K562 (cell line): Measurements from ENCODE around the gene CEND1. TPM values are rescaled to one million over a fixed set of nuclear protein-coding genes. Genes with fewer than 3 reads are reported as not detected.
A peak's percentile ranks its signal among the peaks of the same experiment; 100 is the strongest.

Source experiments
- ATAC-seq: fragments of 200-7000 bp; cut with Tn5 transposase; 3 replicates; pipeline ENCODE4 v1.9.1; 2020; ENCODE audit warnings: moderate library complexity
- BruUV-seq: library from RNA; stranded (reverse); fragments of 400-500 nt; replicated peaks from 2 replicates; lab custom pipeline; 2021; lab: Mats Ljungman, UMichigan
- CTCF ChIA-PET: fragments of 300-600 bp; formaldehyde crosslinking; extraction: SDS; loops from one replicate; lab custom pipeline; 2021; ENCODE audit warnings: low intra/inter-chr PET ratio; lab: Yijun Ruan, JAX
- POLR2A ChIA-PET: fragments of 300-600, 350-650 bp; sonication (Branson Sonifier 250); formaldehyde crosslinking; extraction: SDS; loops from one replicate; lab custom pipeline; 2021; ENCODE audit warnings: antibody characterized with exemption, inconsistent platforms; lab: Yijun Ruan, JAX
- DNase-seq, 4 experiments: peaks; one replicate each; pipeline versions ENCODE4 v3.0.0 to v3.0.0-alpha.2; 2011 to 2018; ENCODE audit warnings: low spot score in 3 of 4, mixed read lengths in 3 of 4; ENCODE audit errors: extremely low read depth in 1 of 4
- FAIRE-seq: peaks from 2 replicates; lab custom pipeline; 2011; peaks lifted over from hg19 to GRCh38; lab: Jason Lieb, UNC
- H2AFZ ChIP-seq: 2 replicates; pipeline ENCODE4 v1.6.0; 2011; ENCODE audit warnings: low read depth, low read length, control low read depth, inconsistent platforms
- H3K27ac ChIP-seq: fragments of 200-600 bp; 3 replicates; pipeline ENCODE4 v1.8.0; 2011; ENCODE audit warnings: low read depth, mild to moderate bottlenecking, control low read depth, inconsistent platforms, low read length, moderate library complexity, mixed read lengths; ENCODE audit errors: extremely low read depth
- H3K27me3 ChIP-seq, 2 experiments: fragments of 300-600 bp in 1 of 2; 2 replicates in 1 of 2; 3 replicates in 1 of 2; pipeline versions ENCODE4 v1.6.0 to v1.8.0; 2011; ENCODE audit warnings: inconsistent platforms in 2 of 2, low read length in 2 of 2, mild to moderate bottlenecking in 1 of 2, mixed read lengths in 1 of 2, moderate library complexity in 1 of 2; ENCODE audit not compliant: control insufficient read depth in 2 of 2, insufficient read depth in 2 of 2
- H3K36me3 ChIP-seq: fragments of 300-600 bp; 3 replicates; pipeline ENCODE4 v1.8.0; 2011; ENCODE audit warnings: mild to moderate bottlenecking, low read length, inconsistent platforms; ENCODE audit not compliant: control insufficient read depth, insufficient read depth
- H3K4me1 ChIP-seq, 2 experiments: fragments of 200-600 bp in 1 of 2; replicated peaks in 1 of 2; 2 replicates in 1 of 2; 3 replicates in 1 of 2; pipeline versions ENCODE4 v1.5.1 to v1.8.0; 2011; ENCODE audit warnings: inconsistent platforms in 2 of 2, low read length in 2 of 2, mild to moderate bottlenecking in 1 of 2, mixed read lengths in 1 of 2, moderate library complexity in 1 of 2; ENCODE audit not compliant: control insufficient read depth in 2 of 2, insufficient read depth in 2 of 2
- H3K4me2 ChIP-seq: 2 replicates; pipeline ENCODE4 v1.6.1; 2011; ENCODE audit warnings: low read length, control low read depth, inconsistent platforms, mixed read lengths; ENCODE audit not compliant: insufficient read depth
- H3K4me3 ChIP-seq: fragments of 200-600 bp; sonication (generic), shearing (Covaris generic); 2 replicates; pipeline ENCODE4 v1.5.1; 2016; ENCODE audit warnings: control low read depth, inconsistent platforms
- H3K79me2 ChIP-seq: fragments of 200-600 bp; 3 replicates; pipeline ENCODE4 v1.8.0; 2011; ENCODE audit warnings: low read length, inconsistent platforms; ENCODE audit not compliant: control insufficient read depth, insufficient read depth
- H3K9ac ChIP-seq, 2 experiments: 2 replicates each; pipeline versions ENCODE4 v1.6.0 to v1.6.1; 2011; ENCODE audit warnings: low read depth in 2 of 2, low read length in 2 of 2, control low read depth in 1 of 2, inconsistent platforms in 1 of 2, mild to moderate bottlenecking in 1 of 2, mixed read lengths in 1 of 2; ENCODE audit not compliant: insufficient read depth in 1 of 2
- H3K9me1 ChIP-seq: one replicate; pipeline ENCODE4 v1.6.0; 2011; ENCODE audit warnings: inconsistent platforms, mild to moderate bottlenecking, low read length, moderate library complexity; ENCODE audit not compliant: control insufficient read depth, insufficient read depth
- H3K9me3 ChIP-seq: replicated peaks from 2 replicates; pipeline ENCODE4 v1.5.1; 2011; ENCODE audit warnings: low read depth, low read length, inconsistent platforms; ENCODE audit not compliant: control insufficient read depth, insufficient read depth
- H4K20me1 ChIP-seq: replicated peaks from 2 replicates; pipeline ENCODE4 v1.6.1; 2011; ENCODE audit warnings: low read length, inconsistent platforms, mixed read lengths; ENCODE audit not compliant: control insufficient read depth, insufficient read depth
- BHLHE40 ChIP-seq: IDR thresholded peaks from 2 replicates; pipeline ENCODE4 v1.6.1; 2011; ENCODE audit warnings: low read length, improper control_type of control experiment
- CUX1 ChIP-seq: fragments of 200-800 bp; sonication (Bioruptor generic); IDR thresholded peaks from 2 replicates; pipeline ENCODE4 v1.6.1; 2016; ENCODE audit warnings: missing genetic modification characterization, missing compliant biosample characterization
- DMBX1 ChIP-seq: fragments of 250-450 bp; sonication (Bioruptor Pico); IDR thresholded peaks from 2 replicates; pipeline ENCODE4 v1.8.0; 2022; ENCODE audit warnings: inconsistent platforms, mild to moderate bottlenecking, moderate library complexity, borderline replicate concordance
- DPF2 ChIP-seq: fragments of 450-650 bp; IDR thresholded peaks from 2 replicates; pipeline ENCODE4 v1.6.1; 2016
- HDGF ChIP-seq: fragments of 450-650 bp; IDR thresholded peaks from 2 replicates; pipeline ENCODE4 v1.6.1; 2016
- HOMEZ ChIP-seq: fragments of 250-450 bp; sonication (Bioruptor Pico); IDR thresholded peaks from 2 replicates; pipeline ENCODE4 v1.4.0; 2020; ENCODE audit warnings: mild to moderate bottlenecking, moderate library complexity
- MBD2 ChIP-seq: sonication (generic); IDR thresholded peaks from 2 replicates; pipeline ENCODE4 v1.6.1; 2016; ENCODE audit warnings: low read depth, borderline replicate concordance
- NFE2L1 ChIP-seq: fragments of 450-650 bp; IDR thresholded peaks from 2 replicates; pipeline ENCODE4 v1.6.1; 2016; ENCODE audit warnings: missing genetic modification characterization, low read depth, mild to moderate bottlenecking, missing compliant biosample characterization, moderate library complexity, borderline replicate concordance
- RBFOX2 ChIP-seq: fragments of 200-400 bp; formaldehyde crosslinking; IDR thresholded peaks from 2 replicates; pipeline ENCODE4 v1.6.1; 2017; ENCODE audit warnings: low read depth, mild to moderate bottlenecking, low read length, moderate library complexity
- ZNF347 ChIP-seq: fragments of 450-650 bp; formaldehyde crosslinking; IDR thresholded peaks from 2 replicates; pipeline ENCODE4 v1.4.0; 2020; ENCODE audit warnings: low read depth, mild to moderate bottlenecking, moderate library complexity
- ZNF561 ChIP-seq: fragments of 450-650 bp; formaldehyde crosslinking; conservative IDR thresholded peaks from 2 replicates; pipeline ENCODE4 v1.4.0; 2020; ENCODE audit warnings: mild to moderate bottlenecking, moderate library complexity
- ZNF583 ChIP-seq: fragments of 250-450 bp; sonication (Bioruptor Pico); IDR thresholded peaks from 2 replicates; pipeline ENCODE4 v1.4.0; 2020
- ZNF77 ChIP-seq: fragments of 250-450 bp; sonication (Bioruptor Pico); IDR thresholded peaks from 2 replicates; pipeline ENCODE4 v1.5.0; 2020
- WGBS: fragments of 100-300 bp; shearing (Covaris generic); methylation state at CpG from one replicate; pipeline ENCODE4 v1.1.6; 2016; ENCODE audit warnings: low coverage, mixed read lengths; ENCODE audit not compliant: insufficient coverage; ENCODE audit errors: missing lambda C conversion rate; 5-methylcytosine and 5-hydroxymethylcytosine counted together
- in situ Hi-C: fragments of 300-500 bp; cut with MboI; formaldehyde crosslinking; loops from 4 replicates; pipeline ENCODE4 v1.15.0; 2018; ENCODE audit warnings: inconsistent platforms, mixed read lengths
- intact Hi-C: fragments of 100-400 bp; cut with micrococcal nuclease; formaldehyde crosslinking; loops from 2 replicates; pipeline ENCODE4 v1.14.2; 2022
- polyA plus RNA-seq, 8 experiments: library from polyadenylated mRNA; depleted of rRNA in 4 of 8; stranded (reverse) in 5 of 8; unstranded in 3 of 8; fragments of >200 nt; fragmentation: Nextera tagmentation in 2 of 8; fragmentation: Illumina TruSeq in 1 of 8; extraction: Ambion mirVana in 2 of 8; extraction: Trizol in 1 of 8; gene quantifications; 2 replicates each; pipeline versions ENCODE4 v1.2.1 to v1.2.3, GENCODE V29; 2011 to 2014; ENCODE audit warnings: inconsistent platforms in 1 of 8, missing spikeins in 1 of 8
- total RNA-seq, 7 experiments: library from RNA; depleted of rRNA in 6 of 7; stranded (reverse); fragments of >200 nt in 6 of 7; fragmentation: Illumina TruSeq in 2 of 7; extraction: Trizol in 2 of 7; gene quantifications; 2 replicates each; pipeline versions ENCODE4 v1.2.1 to v1.2.3, GENCODE V29; 2011 to 2021; ENCODE audit warnings: low replicate concordance in 1 of 7

Gene CEND1
- total and polyA plus RNA-seq, 9 of the 15 experiments (the other 6 are each of a cell fraction or from before 2014, with no cell fraction given), result 0.13 to 0.18 (median 0.16) TPM; not detected in 6

- FAIRE-seq, result no peak
- Histone ChIP-seq H3K27me3 (no peaks in the 10 kb centered on the region), H3K9me3 (no peaks in the 10 kb centered on the region), H3K9me1 (peaks cover 2% of the 10 kb centered on the region), H3K36me3 (peaks cover 49% of the 10 kb centered on the region; the same call in 2 of the 3 replicates), H3K4me3 (peak overlapping the region; percentile 87; the same call in 1 of the 2 replicates), H3K79me2 (peaks cover 57% of the 10 kb centered on the region), H2AFZ (no peak overlapping the region), H3K4me2 (peak overlapping the region; percentile 85), H3K9ac (peak overlapping the region in 1 of 2 experiments; percentile 88; a peak in 2 of 4 replicates), H3K27ac (peak overlapping the region; percentile 56; the same call in 1 of the 3 replicates), H3K4me1 (peaks cover 21 to 90% of the 10 kb centered on the region in 2 experiments; a peak in 4 of 5 replicates), H4K20me1 (peaks cover 7% of the 10 kb centered on the region)
- CTCF ChIA-PET, result no interaction called here
- ATAC-seq, result no peak
- DNase-seq, result no peak
- POLR2A ChIA-PET, result interaction anchor here (0.7 to 2.2 kb wide), 8 partner anchors 8 to 80 kb away, joined by 3 to 20 read pairs (median 3); partner anchors contain the start of genes PNPLA2, POLR2L and TSPAN4
- intact Hi-C loops (no loop called here), in situ Hi-C loops (no loop called here)
- BruUV-seq, result TSS peak; percentile 64
- 75% methylated on average over 25 of the region's 31 CpGs for WGBS
- no peak for TF ChIP-seq CUX1 (CRISPR knock-in tag)
- TF ChIP-seq ZNF347 (CRISPR knock-in tag), result no peak
- no peak for TF ChIP-seq BHLHE40
- TF ChIP-seq DMBX1 (CRISPR knock-in tag), result no peak
- TF ChIP-seq ZNF583 (CRISPR knock-in tag), result no peak
- TF ChIP-seq RBFOX2, result peak; percentile 63
- no peak for TF ChIP-seq NFE2L1 (tag)
- TF ChIP-seq ZNF77 (CRISPR knock-in tag), result no peak
- 0 out of 2 replicates have a peak, but pooled peaks have one; percentile 4 for TF ChIP-seq DPF2
- TF ChIP-seq ZNF561 (CRISPR knock-in tag), result no peak
- no peak for TF ChIP-seq HOMEZ (CRISPR knock-in tag)
- TF ChIP-seq MBD2, result no peak
- TF ChIP-seq HDGF, result 0 out of 2 replicates have a peak, but pooled peaks have one; percentile 4
Measured at GRCh38 chr11:834371-835316, 44.8 kb upstream of the CEND1 start.
